ENCODE data around the gene NPFFR1.

DNA sequence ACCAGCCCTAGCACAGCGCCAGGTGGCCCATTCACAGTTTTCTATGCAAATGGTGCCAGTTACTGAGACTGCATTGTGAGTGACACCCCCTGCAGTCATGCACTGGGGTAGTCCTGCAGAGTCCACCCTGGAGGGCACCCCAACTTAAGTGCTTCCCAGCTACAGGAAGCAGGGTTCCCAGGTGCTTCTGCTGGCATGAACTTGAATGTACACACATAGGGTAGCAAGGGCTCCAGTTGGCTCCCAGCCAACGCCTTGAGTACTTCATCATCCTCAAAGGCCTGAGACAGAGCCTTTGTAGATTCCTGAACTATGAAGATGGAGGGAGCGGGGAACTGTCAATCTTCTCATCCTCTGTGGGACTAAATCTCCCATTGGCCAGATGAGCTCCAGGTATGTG, 11.5 kb upstream of the NPFFR1 start:
- TF ChIP-seq NR2F2 (IDR thresholded peaks at IDR 0.05): no peak
- TF ChIP-seq, protein P1, sequence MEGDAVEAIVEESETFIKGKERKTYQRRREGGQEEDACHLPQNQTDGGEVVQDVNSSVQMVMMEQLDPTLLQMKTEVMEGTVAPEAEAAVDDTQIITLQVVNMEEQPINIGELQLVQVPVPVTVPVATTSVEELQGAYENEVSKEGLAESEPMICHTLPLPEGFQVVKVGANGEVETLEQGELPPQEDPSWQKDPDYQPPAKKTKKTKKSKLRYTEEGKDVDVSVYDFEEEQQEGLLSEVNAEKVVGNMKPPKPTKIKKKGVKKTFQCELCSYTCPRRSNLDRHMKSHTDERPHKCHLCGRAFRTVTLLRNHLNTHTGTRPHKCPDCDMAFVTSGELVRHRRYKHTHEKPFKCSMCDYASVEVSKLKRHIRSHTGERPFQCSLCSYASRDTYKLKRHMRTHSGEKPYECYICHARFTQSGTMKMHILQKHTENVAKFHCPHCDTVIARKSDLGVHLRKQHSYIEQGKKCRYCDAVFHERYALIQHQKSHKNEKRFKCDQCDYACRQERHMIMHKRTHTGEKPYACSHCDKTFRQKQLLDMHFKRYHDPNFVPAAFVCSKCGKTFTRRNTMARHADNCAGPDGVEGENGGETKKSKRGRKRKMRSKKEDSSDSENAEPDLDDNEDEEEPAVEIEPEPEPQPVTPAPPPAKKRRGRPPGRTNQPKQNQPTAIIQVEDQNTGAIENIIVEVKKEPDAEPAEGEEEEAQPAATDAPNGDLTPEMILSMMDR (IDR thresholded peaks at IDR 0.05; ENCODE audit: low read depth, low read length, missing input control): no peak
- no peak for TF ChIP-seq TAF1 (conservative IDR thresholded peaks at IDR 0.05)
- no peak for TF ChIP-seq SP1 (IDR thresholded peaks at IDR 0.05)
- TF ChIP-seq, protein P2, sequence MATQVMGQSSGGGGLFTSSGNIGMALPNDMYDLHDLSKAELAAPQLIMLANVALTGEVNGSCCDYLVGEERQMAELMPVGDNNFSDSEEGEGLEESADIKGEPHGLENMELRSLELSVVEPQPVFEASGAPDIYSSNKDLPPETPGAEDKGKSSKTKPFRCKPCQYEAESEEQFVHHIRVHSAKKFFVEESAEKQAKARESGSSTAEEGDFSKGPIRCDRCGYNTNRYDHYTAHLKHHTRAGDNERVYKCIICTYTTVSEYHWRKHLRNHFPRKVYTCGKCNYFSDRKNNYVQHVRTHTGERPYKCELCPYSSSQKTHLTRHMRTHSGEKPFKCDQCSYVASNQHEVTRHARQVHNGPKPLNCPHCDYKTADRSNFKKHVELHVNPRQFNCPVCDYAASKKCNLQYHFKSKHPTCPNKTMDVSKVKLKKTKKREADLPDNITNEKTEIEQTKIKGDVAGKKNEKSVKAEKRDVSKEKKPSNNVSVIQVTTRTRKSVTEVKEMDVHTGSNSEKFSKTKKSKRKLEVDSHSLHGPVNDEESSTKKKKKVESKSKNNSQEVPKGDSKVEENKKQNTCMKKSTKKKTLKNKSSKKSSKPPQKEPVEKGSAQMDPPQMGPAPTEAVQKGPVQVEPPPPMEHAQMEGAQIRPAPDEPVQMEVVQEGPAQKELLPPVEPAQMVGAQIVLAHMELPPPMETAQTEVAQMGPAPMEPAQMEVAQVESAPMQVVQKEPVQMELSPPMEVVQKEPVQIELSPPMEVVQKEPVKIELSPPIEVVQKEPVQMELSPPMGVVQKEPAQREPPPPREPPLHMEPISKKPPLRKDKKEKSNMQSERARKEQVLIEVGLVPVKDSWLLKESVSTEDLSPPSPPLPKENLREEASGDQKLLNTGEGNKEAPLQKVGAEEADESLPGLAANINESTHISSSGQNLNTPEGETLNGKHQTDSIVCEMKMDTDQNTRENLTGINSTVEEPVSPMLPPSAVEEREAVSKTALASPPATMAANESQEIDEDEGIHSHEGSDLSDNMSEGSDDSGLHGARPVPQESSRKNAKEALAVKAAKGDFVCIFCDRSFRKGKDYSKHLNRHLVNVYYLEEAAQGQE (IDR thresholded peaks at IDR 0.05): no peak
- TF ChIP-seq RXRA (IDR thresholded peaks at IDR 0.05): no peak
- no peak for TF ChIP-seq FOXA1 (IDR thresholded peaks at IDR 0.05)
- no peak for TF ChIP-seq GABPA (IDR thresholded peaks at IDR 0.05 in 1 of 2, conservative IDR thresholded peaks at IDR 0.05 in 1 of 2)
- TF ChIP-seq, protein P3, sequence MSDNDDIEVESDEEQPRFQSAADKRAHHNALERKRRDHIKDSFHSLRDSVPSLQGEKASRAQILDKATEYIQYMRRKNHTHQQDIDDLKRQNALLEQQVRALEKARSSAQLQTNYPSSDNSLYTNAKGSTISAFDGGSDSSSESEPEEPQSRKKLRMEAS (IDR thresholded peaks at IDR 0.05): no peak
- TF ChIP-seq, protein P4, sequence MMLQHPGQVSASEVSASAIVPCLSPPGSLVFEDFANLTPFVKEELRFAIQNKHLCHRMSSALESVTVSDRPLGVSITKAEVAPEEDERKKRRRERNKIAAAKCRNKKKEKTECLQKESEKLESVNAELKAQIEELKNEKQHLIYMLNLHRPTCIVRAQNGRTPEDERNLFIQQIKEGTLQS (IDR thresholded peaks at IDR 0.05): no peak
- TF ChIP-seq YY1 (IDR thresholded peaks at IDR 0.05): no peak
- TF ChIP-seq JUND (IDR thresholded peaks at IDR 0.05): no peak
